OCI-LY3 (cell line): ENCODE results near the gene FOXK2.

Source experiments
- EZH2phosphoT487 ChIP-seq: fragments of 200-600 bp; shearing (Covaris generic); IDR thresholded peaks from 2 replicates; pipeline ENCODE4 v1.6.1; 2018; ENCODE audit warnings: antibody characterized with exemption, mixed run types, low read depth
- TF ChIP-seq, protein P1 (sequence below): fragments of 200-600, 300-600 bp; sonication (generic); IDR thresholded peaks from 2 replicates; pipeline ENCODE4 v1.5.1; 2014; ENCODE audit warnings: antibody characterized with exemption, low read length, low read depth

GRCh38 chr17:82524540-82524939, 5.0 kb downstream of the FOXK2 start:
- TF ChIP-seq, protein P1, sequence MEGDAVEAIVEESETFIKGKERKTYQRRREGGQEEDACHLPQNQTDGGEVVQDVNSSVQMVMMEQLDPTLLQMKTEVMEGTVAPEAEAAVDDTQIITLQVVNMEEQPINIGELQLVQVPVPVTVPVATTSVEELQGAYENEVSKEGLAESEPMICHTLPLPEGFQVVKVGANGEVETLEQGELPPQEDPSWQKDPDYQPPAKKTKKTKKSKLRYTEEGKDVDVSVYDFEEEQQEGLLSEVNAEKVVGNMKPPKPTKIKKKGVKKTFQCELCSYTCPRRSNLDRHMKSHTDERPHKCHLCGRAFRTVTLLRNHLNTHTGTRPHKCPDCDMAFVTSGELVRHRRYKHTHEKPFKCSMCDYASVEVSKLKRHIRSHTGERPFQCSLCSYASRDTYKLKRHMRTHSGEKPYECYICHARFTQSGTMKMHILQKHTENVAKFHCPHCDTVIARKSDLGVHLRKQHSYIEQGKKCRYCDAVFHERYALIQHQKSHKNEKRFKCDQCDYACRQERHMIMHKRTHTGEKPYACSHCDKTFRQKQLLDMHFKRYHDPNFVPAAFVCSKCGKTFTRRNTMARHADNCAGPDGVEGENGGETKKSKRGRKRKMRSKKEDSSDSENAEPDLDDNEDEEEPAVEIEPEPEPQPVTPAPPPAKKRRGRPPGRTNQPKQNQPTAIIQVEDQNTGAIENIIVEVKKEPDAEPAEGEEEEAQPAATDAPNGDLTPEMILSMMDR = no peak
- no peak for TF ChIP-seq EZH2phosphoT487
